Measurements from ENCODE around the gene ENAH.

DNA sequence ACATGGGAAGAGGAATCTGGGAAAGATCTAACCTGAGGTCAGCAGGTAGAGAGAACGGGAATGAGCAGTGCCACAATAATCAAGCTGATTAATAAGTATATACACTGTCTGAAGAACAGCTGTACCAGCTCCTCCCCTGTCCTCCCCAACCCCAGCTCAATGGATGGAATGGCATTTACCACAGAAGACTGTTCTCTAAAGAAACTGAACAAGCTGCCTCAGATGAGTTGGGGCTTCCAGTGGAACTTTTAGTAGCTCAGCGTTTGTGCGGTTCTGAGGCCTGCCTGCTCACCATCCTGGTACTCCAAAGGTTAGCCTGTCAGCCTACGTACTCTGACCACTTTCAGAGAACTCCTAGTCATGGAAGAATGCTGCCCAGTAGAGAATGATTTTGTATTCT, 123.2 kb downstream of the ENAH start:
- TF ChIP-seq POLR2A (IDR thresholded peaks at IDR 0.05; ENCODE audit: low read length) (no peak), GATA1 (IDR thresholded peaks at IDR 0.05; ENCODE audit: low read depth, low read length) (no peak)

All from erythroblast (primary cell).